HepG2 (cell line): Measurements from ENCODE around the gene CAPN11. TPM values are rescaled to one million over a fixed set of nuclear protein-coding genes. Genes with fewer than 3 reads are reported as not detected.

Experiments used
- NFIB ChIP-seq: sonication (generic); formaldehyde crosslinking; IDR thresholded peaks from 2 replicates; pipeline ENCODE4 v1.9.0; 2021; ENCODE audit warnings: missing genetic modification reagents, mild to moderate bottlenecking, borderline replicate concordance
- SAFB2 ChIP-seq: sonication (generic); formaldehyde crosslinking; IDR thresholded peaks from 2 replicates; pipeline ENCODE4 v1.5.1; 2020; ENCODE audit warnings: missing genetic modification reagents, low read depth, mild to moderate bottlenecking, borderline replicate concordance
- SNAPC2 ChIP-seq: sonication (generic); formaldehyde crosslinking; IDR thresholded peaks from 2 replicates; pipeline ENCODE4 v1.8.1; 2022; ENCODE audit warnings: mild to moderate bottlenecking, missing genetic modification reagents
- TAF1 ChIP-seq: sonication (generic); formaldehyde crosslinking; IDR thresholded peaks from 2 replicates; pipeline ENCODE4 v1.4.0; 2020; ENCODE audit warnings: missing genetic modification reagents
- ZC3H13 ChIP-seq: sonication (generic); formaldehyde crosslinking; IDR thresholded peaks from 2 replicates; pipeline ENCODE4 v1.8.1; 2023; ENCODE audit warnings: mild to moderate bottlenecking, missing genetic modification reagents, moderate library complexity
- ZNF709 ChIP-seq: sonication (generic); formaldehyde crosslinking; IDR thresholded peaks from 2 replicates; pipeline ENCODE4 v1.5.0; 2020; ENCODE audit warnings: mild to moderate bottlenecking, missing genetic modification reagents
- ZNF766 ChIP-seq: sonication (generic); formaldehyde crosslinking; IDR thresholded peaks from 2 replicates; pipeline ENCODE4 v1.5.0; 2020; ENCODE audit warnings: missing genetic modification reagents, borderline replicate concordance
- polyA plus RNA-seq, 8 experiments: library from polyadenylated mRNA; depleted of rRNA in 3 of 8; stranded (reverse) in 7 of 8; unstranded in 1 of 8; fragments of >200 nt; fragmentation: Illumina TruSeq in 4 of 8; extraction: Trizol in 4 of 8; gene quantifications; 2 replicates each; pipeline versions ENCODE4 v1.2.1 to v1.2.3, GENCODE V29; 2011 to 2016; ENCODE audit warnings: low read depth in 4 of 8, missing spikeins in 1 of 8, mixed read lengths in 1 of 8; ENCODE audit not compliant: insufficient read depth in 1 of 8
- total RNA-seq, 5 experiments: library from RNA; depleted of rRNA; stranded (reverse); fragments of >200 nt; fragmentation: Illumina TruSeq; extraction: Trizol; gene quantifications; 2 replicates each; pipeline ENCODE4 v1.2.3, GENCODE V29; 2016; ENCODE audit warnings: low read depth in 1 of 5
- TF ChIP-seq, protein P1 (sequence below): sonication (generic); formaldehyde crosslinking; IDR thresholded peaks from 2 replicates; pipeline ENCODE4 v1.4.0; 2020; ENCODE audit warnings: missing genetic modification reagents, mild to moderate bottlenecking, borderline replicate concordance
- TF ChIP-seq, protein P2 (sequence below): sonication (generic); formaldehyde crosslinking; IDR thresholded peaks from 2 replicates; pipeline ENCODE4 v1.4.0; 2020; ENCODE audit warnings: low read depth, mild to moderate bottlenecking, missing genetic modification reagents
- TF ChIP-seq, protein P3 (sequence below): sonication (generic); formaldehyde crosslinking; IDR thresholded peaks from 2 replicates; pipeline ENCODE4 v1.5.0; 2020; ENCODE audit warnings: mild to moderate bottlenecking, missing genetic modification reagents

CAPN11 gene
- total and polyA plus RNA-seq, 2 of the 13 experiments (the other 11 are each of a cell fraction or from before 2014, with no cell fraction given) = 0.07 to 0.11 TPM

DNA sequence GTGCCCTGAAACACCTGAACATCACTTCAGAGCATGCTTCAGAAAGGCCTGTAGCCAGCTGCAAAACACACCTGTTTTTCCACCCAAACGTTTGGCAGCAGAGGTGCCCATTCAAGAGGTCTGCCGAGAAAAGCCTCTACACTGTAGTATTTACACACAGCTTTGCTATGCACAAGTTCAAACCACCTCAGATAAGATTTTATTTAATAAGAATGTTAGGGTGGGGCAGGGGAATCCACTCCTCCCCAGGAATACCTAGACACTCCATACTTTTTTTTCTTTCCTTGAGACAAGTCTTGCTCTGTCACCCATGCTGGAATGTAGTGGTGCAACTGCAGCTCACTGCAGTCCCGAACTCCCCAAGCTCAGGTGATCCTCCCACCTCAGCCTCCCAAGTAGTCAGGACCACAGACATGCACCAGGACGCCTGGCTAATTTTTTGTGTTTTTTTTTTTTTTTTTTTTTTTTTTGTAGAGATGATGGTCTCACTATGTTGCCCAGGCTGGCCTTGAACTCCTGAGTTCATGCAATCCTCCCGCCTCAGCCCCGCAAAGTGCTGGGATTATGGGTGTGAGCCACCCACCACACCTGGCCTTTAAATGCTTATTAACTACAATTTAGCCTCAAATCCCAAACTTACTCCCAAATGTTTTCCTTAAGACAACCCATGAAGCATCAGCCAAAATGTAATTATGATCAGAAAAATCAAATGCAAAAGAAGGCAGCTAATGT, 41.1 kb upstream of the CAPN11 start (continued):
- TF ChIP-seq, protein P1, sequence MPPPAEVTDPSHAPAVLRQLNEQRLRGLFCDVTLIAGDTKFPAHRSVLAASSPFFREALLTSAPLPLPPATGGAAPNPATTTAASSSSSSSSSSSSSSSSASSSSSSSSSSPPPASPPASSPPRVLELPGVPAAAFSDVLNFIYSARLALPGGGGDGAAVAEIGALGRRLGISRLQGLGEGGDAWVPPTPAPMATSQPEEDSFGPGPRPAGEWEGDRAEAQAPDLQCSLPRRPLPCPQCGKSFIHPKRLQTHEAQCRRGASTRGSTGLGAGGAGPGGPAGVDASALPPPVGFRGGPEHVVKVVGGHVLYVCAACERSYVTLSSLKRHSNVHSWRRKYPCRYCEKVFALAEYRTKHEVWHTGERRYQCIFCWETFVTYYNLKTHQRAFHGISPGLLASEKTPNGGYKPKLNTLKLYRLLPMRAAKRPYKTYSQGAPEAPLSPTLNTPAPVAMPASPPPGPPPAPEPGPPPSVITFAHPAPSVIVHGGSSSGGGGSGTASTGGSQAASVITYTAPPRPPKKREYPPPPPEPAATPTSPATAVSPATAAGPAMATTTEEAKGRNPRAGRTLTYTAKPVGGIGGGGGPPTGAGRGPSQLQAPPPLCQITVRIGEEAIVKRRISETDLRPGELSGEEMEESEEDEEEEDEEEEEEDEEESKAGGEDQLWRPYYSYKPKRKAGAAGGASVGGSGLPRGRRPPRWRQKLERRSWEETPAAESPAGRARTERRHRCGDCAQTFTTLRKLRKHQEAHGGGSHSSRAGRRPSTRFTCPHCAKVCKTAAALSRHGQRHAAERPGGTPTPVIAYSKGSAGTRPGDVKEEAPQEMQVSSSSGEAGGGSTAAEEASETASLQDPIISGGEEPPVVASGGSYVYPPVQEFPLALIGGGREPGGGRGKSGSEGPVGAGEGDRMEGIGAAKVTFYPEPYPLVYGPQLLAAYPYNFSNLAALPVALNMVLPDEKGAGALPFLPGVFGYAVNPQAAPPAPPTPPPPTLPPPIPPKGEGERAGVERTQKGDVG (CRISPR knock-in tag) = 0 out of 2 replicates have a peak, but pooled peaks have one; percentile 36
- TF ChIP-seq TAF1 (CRISPR knock-in tag) (0 out of 2 replicates have a peak, but pooled peaks have one; percentile 15), SNAPC2 (CRISPR knock-in tag) (no peak), SAFB2 (CRISPR knock-in tag) (0 out of 2 replicates have a peak, but pooled peaks have one; percentile 23), NFIB (no peak), ZC3H13 (CRISPR knock-in tag) (no peak), ZNF766 (no peak), ZNF709 (CRISPR knock-in tag) (no peak)
- TF ChIP-seq, protein P2, sequence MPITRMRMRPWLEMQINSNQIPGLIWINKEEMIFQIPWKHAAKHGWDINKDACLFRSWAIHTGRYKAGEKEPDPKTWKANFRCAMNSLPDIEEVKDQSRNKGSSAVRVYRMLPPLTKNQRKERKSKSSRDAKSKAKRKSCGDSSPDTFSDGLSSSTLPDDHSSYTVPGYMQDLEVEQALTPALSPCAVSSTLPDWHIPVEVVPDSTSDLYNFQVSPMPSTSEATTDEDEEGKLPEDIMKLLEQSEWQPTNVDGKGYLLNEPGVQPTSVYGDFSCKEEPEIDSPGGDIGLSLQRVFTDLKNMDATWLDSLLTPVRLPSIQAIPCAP (CRISPR knock-in tag) = no peak
- TF ChIP-seq, protein P3, sequence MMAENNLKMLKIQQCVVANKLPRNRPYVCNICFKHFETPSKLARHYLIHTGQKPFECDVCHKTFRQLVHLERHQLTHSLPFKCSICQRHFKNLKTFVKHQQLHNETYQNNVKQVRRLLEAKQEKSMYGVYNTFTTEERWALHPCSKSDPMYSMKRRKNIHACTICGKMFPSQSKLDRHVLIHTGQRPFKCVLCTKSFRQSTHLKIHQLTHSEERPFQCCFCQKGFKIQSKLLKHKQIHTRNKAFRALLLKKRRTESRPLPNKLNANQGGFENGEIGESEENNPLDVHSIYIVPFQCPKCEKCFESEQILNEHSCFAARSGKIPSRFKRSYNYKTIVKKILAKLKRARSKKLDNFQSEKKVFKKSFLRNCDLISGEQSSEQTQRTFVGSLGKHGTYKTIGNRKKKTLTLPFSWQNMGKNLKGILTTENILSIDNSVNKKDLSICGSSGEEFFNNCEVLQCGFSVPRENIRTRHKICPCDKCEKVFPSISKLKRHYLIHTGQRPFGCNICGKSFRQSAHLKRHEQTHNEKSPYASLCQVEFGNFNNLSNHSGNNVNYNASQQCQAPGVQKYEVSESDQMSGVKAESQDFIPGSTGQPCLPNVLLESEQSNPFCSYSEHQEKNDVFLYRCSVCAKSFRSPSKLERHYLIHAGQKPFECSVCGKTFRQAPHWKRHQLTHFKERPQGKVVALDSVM (CRISPR knock-in tag) = peak; percentile 63
